Measurements from ENCODE around the gene VWA5B2.
A peak's percentile ranks its signal among the peaks of the same experiment; 100 is the strongest.
"Not testable (repeated sequence)": the region's sequence is repeated elsewhere in the genome, so short reads cannot be mapped to it uniquely, and the experiment has no call there.

Gene VWA5B2

DNA sequence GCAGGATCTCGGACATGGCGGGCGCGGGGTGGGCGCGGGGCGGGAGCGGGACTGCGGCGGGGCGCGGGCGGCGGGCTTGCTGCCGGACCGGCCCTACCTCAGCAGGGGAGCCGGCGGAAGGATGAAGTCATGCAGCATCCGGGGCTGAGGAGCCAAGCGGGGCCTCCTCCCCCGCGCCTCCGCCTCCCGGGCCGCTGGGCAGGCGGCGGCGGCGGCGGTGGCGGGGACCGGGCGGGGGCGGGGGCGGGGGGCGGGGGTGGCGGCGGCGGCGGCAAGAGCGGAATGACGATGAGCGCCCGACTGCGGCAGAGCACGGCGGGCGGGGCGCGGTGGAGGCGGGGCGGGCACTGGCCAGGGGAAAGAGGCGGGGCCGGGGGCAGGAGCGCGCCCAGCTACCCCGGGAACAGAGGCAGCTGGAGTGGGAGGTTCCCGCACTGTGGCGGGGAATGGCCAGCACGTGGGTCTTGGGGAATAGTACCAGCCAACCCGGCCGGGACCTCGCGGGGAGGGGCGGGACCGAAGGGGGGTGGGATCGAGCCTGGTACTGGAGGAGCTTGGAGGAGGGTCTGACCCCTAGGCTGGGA lies 32.0 kb downstream of the VWA5B2 start, which contains the start of gene CAMK2N2:
Gene CAMK2N2, minus strand, starts transcription at position 284 of the 584 bp plus-strand sequence. Its CDS starts 268 bp downstream, at position 16.
- no peak for DNase-seq (ENCODE audit: low read depth)
- H3K4me3 ChIP-seq (ENCODE audit: low read depth, low read length): peak within 1 kb of the TSS; percentile 41
- TF ChIP-seq, protein P1, sequence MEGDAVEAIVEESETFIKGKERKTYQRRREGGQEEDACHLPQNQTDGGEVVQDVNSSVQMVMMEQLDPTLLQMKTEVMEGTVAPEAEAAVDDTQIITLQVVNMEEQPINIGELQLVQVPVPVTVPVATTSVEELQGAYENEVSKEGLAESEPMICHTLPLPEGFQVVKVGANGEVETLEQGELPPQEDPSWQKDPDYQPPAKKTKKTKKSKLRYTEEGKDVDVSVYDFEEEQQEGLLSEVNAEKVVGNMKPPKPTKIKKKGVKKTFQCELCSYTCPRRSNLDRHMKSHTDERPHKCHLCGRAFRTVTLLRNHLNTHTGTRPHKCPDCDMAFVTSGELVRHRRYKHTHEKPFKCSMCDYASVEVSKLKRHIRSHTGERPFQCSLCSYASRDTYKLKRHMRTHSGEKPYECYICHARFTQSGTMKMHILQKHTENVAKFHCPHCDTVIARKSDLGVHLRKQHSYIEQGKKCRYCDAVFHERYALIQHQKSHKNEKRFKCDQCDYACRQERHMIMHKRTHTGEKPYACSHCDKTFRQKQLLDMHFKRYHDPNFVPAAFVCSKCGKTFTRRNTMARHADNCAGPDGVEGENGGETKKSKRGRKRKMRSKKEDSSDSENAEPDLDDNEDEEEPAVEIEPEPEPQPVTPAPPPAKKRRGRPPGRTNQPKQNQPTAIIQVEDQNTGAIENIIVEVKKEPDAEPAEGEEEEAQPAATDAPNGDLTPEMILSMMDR (IDR thresholded peaks at IDR 0.05; ENCODE audit: low read depth, low read length, missing control alignments): no peak

DNA sequence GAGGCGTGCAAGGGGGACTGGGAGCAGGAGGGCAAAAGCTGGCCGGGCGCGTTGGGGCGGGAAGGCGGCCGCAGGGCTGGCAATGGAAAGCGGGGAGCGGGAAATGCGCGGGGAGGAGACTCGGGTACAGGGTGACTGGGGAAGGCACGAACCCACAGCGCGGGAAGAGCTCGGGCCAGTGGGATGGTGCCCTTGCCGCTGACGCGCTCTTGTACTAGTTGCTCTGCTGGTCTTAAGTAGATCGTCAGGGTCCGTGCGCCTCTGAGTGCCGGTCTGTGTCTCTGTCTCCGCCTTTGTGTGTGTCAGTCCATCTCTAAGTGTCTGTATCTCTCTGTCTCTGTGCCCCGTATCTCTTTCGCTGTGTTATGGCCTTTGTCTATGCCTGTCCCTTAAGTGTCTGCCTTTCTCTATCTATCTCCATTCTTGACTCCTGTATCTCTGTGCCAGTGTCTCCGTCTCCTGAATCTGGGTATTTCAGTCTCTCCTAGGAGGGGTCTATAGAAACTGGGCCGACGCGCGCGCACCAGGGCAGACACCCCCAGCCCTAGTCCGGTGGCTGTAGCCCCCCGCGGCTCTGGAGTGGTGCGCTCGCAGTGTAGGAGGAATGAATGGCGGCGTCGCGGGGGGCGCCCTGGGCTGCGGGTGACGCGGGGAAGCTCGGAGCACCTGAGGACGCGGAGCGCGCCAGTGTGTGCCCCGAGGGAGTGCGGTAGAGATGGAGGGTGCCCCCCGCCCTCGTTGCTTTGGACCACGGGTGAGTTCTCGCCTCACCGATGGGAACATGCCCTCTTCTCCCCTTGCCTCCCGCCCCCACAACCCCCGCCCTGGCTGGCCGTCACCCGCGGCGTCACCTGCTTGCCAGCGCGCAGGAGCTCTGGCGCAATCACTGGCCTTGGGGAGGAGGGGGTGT lies 32.7 kb downstream of the VWA5B2 start:
- no peak for DNase-seq (ENCODE audit: low read depth)
- TF ChIP-seq, protein P1 (IDR thresholded peaks at IDR 0.05; ENCODE audit: low read depth, low read length, missing control alignments): no peak
- H3K4me3 ChIP-seq (ENCODE audit: low read depth, low read length): peak overlapping the region; percentile 34

DNA sequence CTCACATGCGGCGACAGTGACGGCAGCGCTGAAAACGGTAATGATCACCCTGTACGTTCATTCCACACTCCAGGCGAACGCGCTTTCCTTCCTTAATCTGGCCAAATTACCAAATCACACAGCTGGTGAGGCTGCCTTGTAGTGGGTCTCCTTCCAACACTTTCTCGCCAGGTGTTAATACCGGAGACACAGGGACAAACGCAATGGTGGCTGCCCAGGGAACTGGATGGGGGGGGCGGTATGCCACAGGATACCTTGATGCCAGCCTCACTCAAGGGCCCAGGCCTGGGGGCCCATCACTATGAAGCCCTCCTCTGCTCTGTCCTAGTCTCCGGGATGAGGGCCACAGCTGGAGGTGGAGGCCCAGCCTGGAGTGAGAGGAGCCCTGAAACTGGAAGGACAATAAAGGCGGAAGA lies 33.4 kb downstream of the VWA5B2 start:
- DNase-seq (ENCODE audit: low read depth): no peak
- no peak overlapping the region for H3K4me3 ChIP-seq (ENCODE audit: low read depth, low read length)
- TF ChIP-seq, protein P1 (IDR thresholded peaks at IDR 0.05; ENCODE audit: low read depth, low read length, missing control alignments): no peak

DNA sequence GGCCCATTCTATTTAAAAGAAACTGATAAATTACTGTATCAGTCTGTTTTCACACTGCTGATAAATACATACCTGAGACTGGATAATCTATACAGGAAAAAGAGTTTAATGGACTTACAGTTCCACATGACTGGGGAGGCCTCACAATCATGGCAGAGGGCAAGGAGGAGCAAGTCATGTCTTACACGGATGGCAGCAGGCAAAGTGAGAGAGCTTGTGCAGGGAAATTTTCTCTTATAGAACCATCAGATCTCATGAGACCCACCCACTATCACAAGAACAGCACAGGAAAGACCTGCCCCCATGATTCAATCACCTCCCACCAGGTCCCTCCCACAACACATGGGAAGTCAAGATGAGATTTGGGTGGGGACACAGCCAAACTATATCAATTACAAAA lies 37.9 kb downstream of the VWA5B2 start:
- H3K4me3 ChIP-seq (ENCODE audit: low read depth, low read length); DNase-seq (ENCODE audit: low read depth): not testable (repeated sequence)

DNA sequence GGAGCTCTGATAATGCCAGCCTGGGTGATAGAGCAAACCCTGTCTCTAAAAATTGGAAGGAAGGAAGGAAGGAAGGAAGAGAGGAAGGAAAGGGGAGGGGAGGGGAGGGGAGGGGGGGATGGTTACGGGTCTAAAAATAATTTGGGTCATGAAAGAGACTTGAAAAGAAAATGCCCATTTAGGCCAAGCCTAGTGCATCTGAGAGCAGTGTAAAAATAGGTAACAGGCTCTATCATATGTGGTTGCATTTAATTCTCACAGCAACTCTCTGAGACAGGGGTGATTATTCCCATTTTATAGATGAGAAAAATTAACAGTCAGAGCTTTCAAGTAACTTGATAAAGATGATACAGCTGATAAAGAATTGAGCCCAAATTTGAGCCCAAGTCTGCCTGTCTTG lies 42.9 kb downstream of the VWA5B2 start:
- H3K4me3 ChIP-seq (ENCODE audit: low read depth, low read length): no peak overlapping the region
- TF ChIP-seq, protein P1 (IDR thresholded peaks at IDR 0.05; ENCODE audit: low read depth, low read length, missing control alignments): no peak
- DNase-seq (ENCODE audit: low read depth): no peak

DNA sequence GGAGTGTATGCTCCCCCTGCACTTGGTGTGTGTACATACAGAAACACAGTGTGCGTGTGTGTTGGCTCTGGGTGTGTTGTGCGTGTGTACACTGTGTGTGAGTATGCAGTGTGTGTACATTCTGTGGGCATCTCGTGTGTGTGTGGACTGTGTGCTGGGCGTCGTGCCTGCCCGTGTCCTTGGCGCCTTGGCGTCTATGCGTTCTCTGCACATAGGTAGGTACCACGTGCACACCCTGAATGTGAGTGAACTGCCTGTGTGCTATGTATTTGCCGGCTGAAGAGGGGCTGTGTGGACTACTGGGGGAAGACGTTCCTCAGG lies 46.0 kb downstream of the VWA5B2 start:
- DNase-seq (ENCODE audit: low read depth): no peak
- H3K4me3 ChIP-seq (ENCODE audit: low read depth, low read length): no peak overlapping the region
- TF ChIP-seq, protein P1 (IDR thresholded peaks at IDR 0.05; ENCODE audit: low read depth, low read length, missing control alignments): no peak

DNA sequence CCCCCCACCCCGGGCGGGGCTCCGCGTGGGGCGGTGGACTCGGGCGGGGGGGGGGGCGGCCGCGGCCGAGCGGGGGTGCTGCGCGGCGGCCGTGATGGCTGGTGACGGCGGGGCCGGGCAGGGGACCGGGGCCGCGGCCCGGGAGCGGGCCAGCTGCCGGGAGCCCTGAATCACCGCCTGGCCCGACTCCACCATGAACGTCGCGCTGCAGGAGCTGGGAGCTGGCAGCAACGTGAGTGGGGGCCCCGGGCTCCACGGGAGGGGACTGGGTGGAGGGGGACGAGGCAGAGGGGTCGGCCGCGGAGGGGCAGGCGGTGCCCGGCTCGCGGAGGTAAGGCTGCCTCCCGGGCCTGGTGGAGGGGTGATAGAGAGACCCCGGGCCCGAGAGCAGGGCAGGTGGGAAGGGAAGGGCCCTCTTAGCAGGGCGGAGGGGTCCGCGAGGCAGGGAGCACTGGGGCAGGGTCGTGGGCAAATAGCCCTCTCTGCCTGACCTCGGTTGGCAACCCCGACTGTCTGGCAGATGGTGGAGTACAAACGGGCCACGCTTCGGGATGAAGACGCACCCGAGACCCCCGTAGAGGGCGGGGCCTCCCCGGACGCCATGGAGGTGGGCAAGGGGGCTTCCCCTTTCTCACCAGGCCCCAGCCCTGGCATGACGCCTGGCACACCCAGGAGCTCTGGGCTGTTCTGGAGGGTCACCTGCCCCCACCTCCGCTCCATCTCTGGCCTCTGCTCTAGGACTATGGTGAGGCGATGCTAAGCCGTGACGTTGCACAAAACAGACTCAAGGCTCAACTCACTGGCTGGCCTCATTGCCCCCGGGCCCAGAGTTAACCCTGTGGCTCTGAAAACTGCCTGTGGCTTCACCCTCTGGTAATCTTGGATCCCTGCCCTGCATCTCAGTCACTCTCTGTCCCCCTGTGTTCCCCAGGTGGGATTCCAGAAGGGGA lies 46.9 kb downstream of the VWA5B2 start, which contains the start of gene ECE2:
Gene ECE2, plus strand, starts transcription at position 62 of the 950 bp plus-strand sequence. Its CDS starts 132 bp downstream, at position 194.
- DNase-seq (ENCODE audit: low read depth): no peak
- TF ChIP-seq, protein P1 (IDR thresholded peaks at IDR 0.05; ENCODE audit: low read depth, low read length, missing control alignments): no peak
- no peak within 1 kb of the TSS for H3K4me3 ChIP-seq (ENCODE audit: low read depth, low read length)

All from GM12864 (cell line).